Panc1 (cell line): ENCODE measurements around the gene C10orf105. TPM values are rescaled to one million over a fixed set of nuclear protein-coding genes. Genes with fewer than 3 reads are reported as not detected.
A peak's percentile ranks its signal among the peaks of the same experiment; 100 is the strongest.

Experiments
- ATAC-seq: fragments of 200-7000 bp; cut with Tn5 transposase; 2 replicates; pipeline ENCODE4 v1.9.1; 2020; ENCODE audit warnings: mild to moderate bottlenecking, moderate library complexity
- BruUV-seq: library from RNA; stranded (reverse); fragments of 400-500 nt; replicated peaks from 2 replicates; lab custom pipeline; 2021; lab: Mats Ljungman, UMichigan
- CTCF ChIA-PET: fragments of 300-600 bp; sonication (Branson Sonifier 250); formaldehyde crosslinking; loops from one replicate; lab custom pipeline; 2022; ENCODE audit warnings: antibody characterized with exemption; lab: Charles Lee
- POLR2A ChIA-PET: fragments of 300-600 bp; sonication (Branson Sonifier 250); formaldehyde crosslinking; loops from one replicate; lab custom pipeline; 2022; ENCODE audit warnings: antibody characterized with exemption; lab: Charles Lee
- DNase-seq: peaks from one replicate; pipeline ENCODE4 v3.0.0-alpha.2; 2010; ENCODE audit warnings: low read depth, low spot score
- H3K27ac ChIP-seq: 2 replicates; pipeline ENCODE4 v1.5.1; 2011; ENCODE audit warnings: mild to moderate bottlenecking, low read length, inconsistent platforms
- H3K27me3 ChIP-seq: fragments of 200-500 bp; sonication (Bioruptor generic); 2 replicates; pipeline ENCODE4 v1.6.0; 2014; ENCODE audit warnings: low read length, inconsistent platforms; ENCODE audit not compliant: control insufficient read depth, insufficient read depth
- H3K36me3 ChIP-seq: fragments of 200-500 bp; sonication (Bioruptor generic); 2 replicates; pipeline ENCODE4 v1.5.1; 2014; ENCODE audit warnings: inconsistent platforms, mild to moderate bottlenecking, low read length, moderate library complexity; ENCODE audit not compliant: control insufficient read depth, insufficient read depth
- H3K4me1 ChIP-seq: 2 replicates; pipeline ENCODE4 v1.5.1; 2011; ENCODE audit warnings: inconsistent platforms, mild to moderate bottlenecking, low read length, moderate library complexity; ENCODE audit not compliant: control insufficient read depth, insufficient read depth
- H3K4me3 ChIP-seq, 2 experiments: 2 replicates each; pipeline ENCODE4 v1.5.1; 2011 to 2012; ENCODE audit warnings: low read depth in 2 of 2, low read length in 2 of 2, mild to moderate bottlenecking in 2 of 2, inconsistent platforms in 1 of 2, moderate library complexity in 1 of 2
- H3K9me3 ChIP-seq: fragments of 200-500 bp; sonication (Bioruptor generic); 2 replicates; pipeline ENCODE4 v1.5.1; 2014; ENCODE audit warnings: low read depth, mild to moderate bottlenecking, inconsistent platforms, low read length, moderate library complexity; ENCODE audit not compliant: control insufficient read depth, insufficient read depth
- POLR2AphosphoS5 ChIP-seq: IDR thresholded peaks from 2 replicates; pipeline ENCODE4 v1.6.1; 2012; ENCODE audit warnings: mild to moderate bottlenecking, low read depth, low read length, moderate library complexity
- SIN3A ChIP-seq: IDR thresholded peaks from 2 replicates; pipeline ENCODE4 v1.6.1; 2012; ENCODE audit warnings: low read depth, mild to moderate bottlenecking, low read length, moderate library complexity, borderline replicate concordance; ENCODE audit not compliant: insufficient read depth
- TCF7L2 ChIP-seq: IDR thresholded peaks from 2 replicates; pipeline ENCODE4 v1.6.1; 2011; ENCODE audit warnings: mild to moderate bottlenecking, low read depth, low read length, inconsistent platforms
- in situ Hi-C: cut with HindIII; loops from 2 replicates; pipeline ENCODE4 v1.10.0; 2016; ENCODE audit warnings: low sequenced_read_pairs, low pct_unique_long_range_greater_than_20kb
- intact Hi-C: fragments of 100-400 bp; cut with micrococcal nuclease; formaldehyde crosslinking; loops from one replicate; pipeline ENCODE4 v1.10.0; 2022; ENCODE audit not compliant: unreplicated experiment
- total RNA-seq: library from RNA; stranded (reverse); gene quantifications from one replicate; pipeline ENCODE4 v1.2.1, GENCODE V29; 2021; ENCODE audit not compliant: unreplicated experiment
- TF ChIP-seq, protein P1 (sequence below): fragments of 450-650 bp; IDR thresholded peaks from 2 replicates; pipeline ENCODE4 v1.5.1; 2017; ENCODE audit warnings: mild to moderate bottlenecking
- TF ChIP-seq, protein P2 (sequence below), 2 experiments: IDR thresholded peaks; 2 replicates each; pipeline ENCODE4 v1.6.1; 2011 to 2012; ENCODE audit warnings: low read depth in 2 of 2, control low read depth in 1 of 2, low read length in 1 of 2, mild to moderate bottlenecking in 1 of 2, moderate library complexity in 1 of 2; ENCODE audit not compliant: insufficient read depth in 1 of 2

The C10orf105 gene
- total RNA-seq, 1 experiment from 2014 or later = not detected

DNA sequence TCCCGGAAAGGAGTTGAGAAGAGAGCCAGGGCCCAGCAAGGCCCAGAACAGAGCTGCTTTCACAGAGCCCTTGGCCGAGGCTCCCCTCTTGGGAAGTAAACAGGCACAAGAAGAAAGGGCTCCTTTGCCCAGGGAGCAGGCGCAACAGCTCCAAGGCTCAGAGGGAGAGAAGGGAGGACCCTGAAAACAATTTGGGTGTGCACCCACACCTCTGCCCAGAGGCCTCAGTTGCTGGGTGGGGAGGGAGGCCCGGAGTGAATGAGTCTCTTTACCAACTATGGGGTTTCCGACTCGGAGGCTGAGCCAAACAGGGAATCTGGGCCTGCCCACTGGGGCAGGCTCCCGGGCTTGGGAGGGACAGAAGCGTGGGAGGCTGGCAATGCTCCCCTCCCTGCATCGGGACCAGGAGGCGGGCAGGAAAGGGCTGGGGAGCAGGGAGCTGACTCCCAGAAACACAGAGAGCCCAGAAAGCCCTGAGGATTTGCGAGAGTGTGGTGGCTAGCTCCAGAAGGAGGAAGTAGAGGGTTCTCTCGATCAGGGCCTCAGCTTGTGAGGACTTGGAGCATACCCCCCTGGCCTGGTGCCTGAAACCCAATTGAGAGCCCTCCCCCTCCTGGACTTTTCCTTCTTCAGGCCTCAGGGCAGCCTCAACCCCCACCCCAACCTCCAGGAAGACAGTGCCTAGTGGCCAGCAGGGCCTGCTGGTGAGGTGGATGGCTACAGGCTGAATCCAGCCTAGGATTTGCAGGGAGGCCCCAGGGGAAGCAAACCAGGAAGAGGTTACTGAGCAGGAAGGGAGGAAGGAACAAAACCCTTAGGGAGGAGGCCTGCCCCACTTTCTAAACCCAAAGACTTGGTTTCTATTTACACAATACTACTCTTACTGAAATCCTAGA is 6.2 kb downstream of the C10orf105 start:
- H3K36me3 ChIP-seq = no peaks in the 10 kb centered on the region
- in situ Hi-C loops = no loop called here
- intact Hi-C loops = no loop called here
- no peak for DNase-seq
- H3K27ac ChIP-seq = peak overlapping the region; percentile 39; the same call in 1 of the 2 replicates
- ATAC-seq = peak; percentile 41; the same call in 1 of the 2 replicates
- no peaks in the 10 kb centered on the region for H3K27me3 ChIP-seq
- no peak overlapping the region for H3K4me3 ChIP-seq
- CTCF ChIA-PET = interaction anchor here (0.6 kb wide), 1 partner anchor 692 kb away, joined by 4 read pairs; no protein-coding TSS in a partner anchor
- TF ChIP-seq, protein P1, sequence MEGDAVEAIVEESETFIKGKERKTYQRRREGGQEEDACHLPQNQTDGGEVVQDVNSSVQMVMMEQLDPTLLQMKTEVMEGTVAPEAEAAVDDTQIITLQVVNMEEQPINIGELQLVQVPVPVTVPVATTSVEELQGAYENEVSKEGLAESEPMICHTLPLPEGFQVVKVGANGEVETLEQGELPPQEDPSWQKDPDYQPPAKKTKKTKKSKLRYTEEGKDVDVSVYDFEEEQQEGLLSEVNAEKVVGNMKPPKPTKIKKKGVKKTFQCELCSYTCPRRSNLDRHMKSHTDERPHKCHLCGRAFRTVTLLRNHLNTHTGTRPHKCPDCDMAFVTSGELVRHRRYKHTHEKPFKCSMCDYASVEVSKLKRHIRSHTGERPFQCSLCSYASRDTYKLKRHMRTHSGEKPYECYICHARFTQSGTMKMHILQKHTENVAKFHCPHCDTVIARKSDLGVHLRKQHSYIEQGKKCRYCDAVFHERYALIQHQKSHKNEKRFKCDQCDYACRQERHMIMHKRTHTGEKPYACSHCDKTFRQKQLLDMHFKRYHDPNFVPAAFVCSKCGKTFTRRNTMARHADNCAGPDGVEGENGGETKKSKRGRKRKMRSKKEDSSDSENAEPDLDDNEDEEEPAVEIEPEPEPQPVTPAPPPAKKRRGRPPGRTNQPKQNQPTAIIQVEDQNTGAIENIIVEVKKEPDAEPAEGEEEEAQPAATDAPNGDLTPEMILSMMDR = no peak
- no peak for TF ChIP-seq POLR2AphosphoS5
- no peak for TF ChIP-seq TCF7L2
- TF ChIP-seq, protein P2, sequence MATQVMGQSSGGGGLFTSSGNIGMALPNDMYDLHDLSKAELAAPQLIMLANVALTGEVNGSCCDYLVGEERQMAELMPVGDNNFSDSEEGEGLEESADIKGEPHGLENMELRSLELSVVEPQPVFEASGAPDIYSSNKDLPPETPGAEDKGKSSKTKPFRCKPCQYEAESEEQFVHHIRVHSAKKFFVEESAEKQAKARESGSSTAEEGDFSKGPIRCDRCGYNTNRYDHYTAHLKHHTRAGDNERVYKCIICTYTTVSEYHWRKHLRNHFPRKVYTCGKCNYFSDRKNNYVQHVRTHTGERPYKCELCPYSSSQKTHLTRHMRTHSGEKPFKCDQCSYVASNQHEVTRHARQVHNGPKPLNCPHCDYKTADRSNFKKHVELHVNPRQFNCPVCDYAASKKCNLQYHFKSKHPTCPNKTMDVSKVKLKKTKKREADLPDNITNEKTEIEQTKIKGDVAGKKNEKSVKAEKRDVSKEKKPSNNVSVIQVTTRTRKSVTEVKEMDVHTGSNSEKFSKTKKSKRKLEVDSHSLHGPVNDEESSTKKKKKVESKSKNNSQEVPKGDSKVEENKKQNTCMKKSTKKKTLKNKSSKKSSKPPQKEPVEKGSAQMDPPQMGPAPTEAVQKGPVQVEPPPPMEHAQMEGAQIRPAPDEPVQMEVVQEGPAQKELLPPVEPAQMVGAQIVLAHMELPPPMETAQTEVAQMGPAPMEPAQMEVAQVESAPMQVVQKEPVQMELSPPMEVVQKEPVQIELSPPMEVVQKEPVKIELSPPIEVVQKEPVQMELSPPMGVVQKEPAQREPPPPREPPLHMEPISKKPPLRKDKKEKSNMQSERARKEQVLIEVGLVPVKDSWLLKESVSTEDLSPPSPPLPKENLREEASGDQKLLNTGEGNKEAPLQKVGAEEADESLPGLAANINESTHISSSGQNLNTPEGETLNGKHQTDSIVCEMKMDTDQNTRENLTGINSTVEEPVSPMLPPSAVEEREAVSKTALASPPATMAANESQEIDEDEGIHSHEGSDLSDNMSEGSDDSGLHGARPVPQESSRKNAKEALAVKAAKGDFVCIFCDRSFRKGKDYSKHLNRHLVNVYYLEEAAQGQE (IDR thresholded peaks at IDR 0.05; ENCODE audit: insufficient read depth in 1 of 2, low read depth in 2 of 2, low read length in 1 of 2) = no peak
- TF ChIP-seq SIN3A = no peak
- BruUV-seq = no TSS peak
- POLR2A ChIA-PET = no interaction called here
- peaks cover 9% of the 10 kb centered on the region for H3K4me1 ChIP-seq
- no peaks in the 10 kb centered on the region for H3K9me3 ChIP-seq

DNA sequence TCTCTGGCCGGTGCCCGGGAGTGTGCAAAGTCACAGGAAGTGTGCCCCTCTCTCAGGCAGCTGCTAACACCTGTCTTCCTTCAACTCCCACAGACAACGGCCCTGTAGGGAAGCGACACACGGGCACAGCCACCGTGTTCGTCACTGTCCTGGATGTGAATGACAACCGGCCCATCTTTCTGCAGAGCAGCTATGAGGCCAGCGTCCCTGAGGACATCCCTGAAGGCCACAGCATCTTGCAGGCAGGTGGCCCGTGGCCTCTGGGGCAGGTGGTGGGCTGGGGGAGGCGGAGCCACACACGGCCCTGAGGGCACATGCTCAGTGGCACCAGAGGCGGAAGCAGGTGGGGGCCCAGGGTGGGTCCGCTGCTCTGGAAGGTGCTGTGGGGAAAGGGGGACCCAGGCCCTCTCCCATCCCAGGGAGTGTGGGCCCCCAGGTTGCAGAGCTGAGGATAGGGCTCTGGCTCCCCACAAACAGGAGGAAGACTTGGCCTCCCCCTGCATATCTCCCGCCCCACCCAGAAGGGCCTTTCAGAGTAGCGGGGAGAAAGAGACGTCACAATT is 6.9 kb downstream of the C10orf105 start:
- intact Hi-C loops = no loop called here
- CTCF ChIA-PET = interaction anchor here (0.6 kb wide), 1 partner anchor 693 kb away, joined by 4 read pairs; no protein-coding TSS in a partner anchor

More for the DNA sequence above, 6.9 kb downstream of the C10orf105 start:
- no peak for DNase-seq
- in situ Hi-C loops = no loop called here
- POLR2A ChIA-PET = no interaction called here
- no TSS peak for BruUV-seq
- Histone ChIP-seq H3K36me3 (no peaks in the 10 kb centered on the region), H3K9me3 (no peaks in the 10 kb centered on the region), H3K27me3 (no peaks in the 10 kb centered on the region), H3K27ac (no peak overlapping the region), H3K4me1 (peaks cover 9% of the 10 kb centered on the region), H3K4me3 (no peak overlapping the region)
- ATAC-seq = no peak
- TF ChIP-seq, protein P1 = no peak
- TF ChIP-seq TCF7L2 = no peak
